ENCODE results near the gene GMDS. TPM values are rescaled to one million over a fixed set of nuclear protein-coding genes. Genes with fewer than 3 reads are reported as not detected.

The GMDS gene
- total RNA-seq, 1 donor from 2014 or later, result 7.2 TPM

DNA sequence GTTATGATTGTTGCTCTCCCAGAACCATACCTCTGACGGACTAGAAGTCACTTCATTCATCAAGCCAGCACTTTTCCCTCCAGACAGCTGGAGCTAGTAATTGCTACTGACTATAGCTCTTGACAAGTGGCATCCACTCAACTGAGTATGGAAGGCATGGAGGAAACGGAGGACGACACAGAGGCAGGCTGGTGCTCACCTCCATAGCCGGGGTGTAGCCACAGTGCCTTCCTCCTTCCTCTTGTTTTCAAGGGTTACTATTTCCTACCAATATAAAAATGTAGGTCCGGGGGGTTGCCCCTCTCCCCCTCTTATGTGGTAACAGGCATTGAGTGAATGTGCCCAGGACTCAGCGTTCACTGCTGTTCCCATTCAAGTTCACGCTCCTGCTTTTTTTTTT, 659.1 kb downstream of the GMDS start:
- H3K27ac ChIP-seq (replicated peaks), result no peak overlapping the region

DNA sequence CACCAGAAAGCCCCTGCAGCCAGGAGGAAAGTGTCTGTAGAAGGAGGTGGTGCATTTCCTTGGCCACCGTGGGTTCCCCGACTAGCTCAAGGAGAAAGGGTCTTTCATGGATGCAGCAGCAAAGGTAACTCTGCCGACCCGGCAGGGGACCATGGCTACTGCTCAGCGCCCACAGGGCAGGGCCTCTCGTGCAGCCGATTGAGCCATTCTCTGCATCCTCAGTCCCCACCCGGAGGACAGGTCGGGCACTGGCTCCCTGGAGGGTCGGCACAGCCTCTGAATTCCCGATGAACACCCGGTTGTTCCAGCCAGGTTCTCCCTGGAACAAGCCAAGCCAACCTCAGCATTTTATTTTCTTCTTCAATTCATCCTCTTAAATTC, 659.7 kb downstream of the GMDS start:
- H3K4me3 ChIP-seq, result no peak overlapping the region
- DNase-seq, result no peak
- no peaks in the 10 kb centered on the region for H3K36me3 ChIP-seq
- no peak overlapping the region for H3K27ac ChIP-seq (replicated peaks)
- H3K27me3 ChIP-seq (ENCODE audit: low read depth), result peaks cover 12% of the 10 kb centered on the region
- TF ChIP-seq, protein P1, sequence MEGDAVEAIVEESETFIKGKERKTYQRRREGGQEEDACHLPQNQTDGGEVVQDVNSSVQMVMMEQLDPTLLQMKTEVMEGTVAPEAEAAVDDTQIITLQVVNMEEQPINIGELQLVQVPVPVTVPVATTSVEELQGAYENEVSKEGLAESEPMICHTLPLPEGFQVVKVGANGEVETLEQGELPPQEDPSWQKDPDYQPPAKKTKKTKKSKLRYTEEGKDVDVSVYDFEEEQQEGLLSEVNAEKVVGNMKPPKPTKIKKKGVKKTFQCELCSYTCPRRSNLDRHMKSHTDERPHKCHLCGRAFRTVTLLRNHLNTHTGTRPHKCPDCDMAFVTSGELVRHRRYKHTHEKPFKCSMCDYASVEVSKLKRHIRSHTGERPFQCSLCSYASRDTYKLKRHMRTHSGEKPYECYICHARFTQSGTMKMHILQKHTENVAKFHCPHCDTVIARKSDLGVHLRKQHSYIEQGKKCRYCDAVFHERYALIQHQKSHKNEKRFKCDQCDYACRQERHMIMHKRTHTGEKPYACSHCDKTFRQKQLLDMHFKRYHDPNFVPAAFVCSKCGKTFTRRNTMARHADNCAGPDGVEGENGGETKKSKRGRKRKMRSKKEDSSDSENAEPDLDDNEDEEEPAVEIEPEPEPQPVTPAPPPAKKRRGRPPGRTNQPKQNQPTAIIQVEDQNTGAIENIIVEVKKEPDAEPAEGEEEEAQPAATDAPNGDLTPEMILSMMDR (IDR thresholded peaks at IDR 0.05; ENCODE audit: borderline replicate concordance), result no peak
- intact Hi-C loops (cut with micrococcal nuclease), result no loop called here
- no peaks in the 10 kb centered on the region for H3K9me3 ChIP-seq (replicated peaks)
- no peaks in the 10 kb centered on the region for H3K4me1 ChIP-seq

More for the DNA sequence above, 659.1 kb downstream of the GMDS start:
- no peak for DNase-seq
- TF ChIP-seq, protein P1 (IDR thresholded peaks at IDR 0.05; ENCODE audit: borderline replicate concordance), result no peak
- no peaks in the 10 kb centered on the region for H3K36me3 ChIP-seq
- no peaks in the 10 kb centered on the region for H3K4me1 ChIP-seq
- H3K27me3 ChIP-seq (ENCODE audit: low read depth), result peaks cover 12% of the 10 kb centered on the region
- H3K4me3 ChIP-seq, result no peak overlapping the region
- H3K9me3 ChIP-seq (replicated peaks), result no peaks in the 10 kb centered on the region
- intact Hi-C loops (cut with micrococcal nuclease), result no loop called here

DNA sequence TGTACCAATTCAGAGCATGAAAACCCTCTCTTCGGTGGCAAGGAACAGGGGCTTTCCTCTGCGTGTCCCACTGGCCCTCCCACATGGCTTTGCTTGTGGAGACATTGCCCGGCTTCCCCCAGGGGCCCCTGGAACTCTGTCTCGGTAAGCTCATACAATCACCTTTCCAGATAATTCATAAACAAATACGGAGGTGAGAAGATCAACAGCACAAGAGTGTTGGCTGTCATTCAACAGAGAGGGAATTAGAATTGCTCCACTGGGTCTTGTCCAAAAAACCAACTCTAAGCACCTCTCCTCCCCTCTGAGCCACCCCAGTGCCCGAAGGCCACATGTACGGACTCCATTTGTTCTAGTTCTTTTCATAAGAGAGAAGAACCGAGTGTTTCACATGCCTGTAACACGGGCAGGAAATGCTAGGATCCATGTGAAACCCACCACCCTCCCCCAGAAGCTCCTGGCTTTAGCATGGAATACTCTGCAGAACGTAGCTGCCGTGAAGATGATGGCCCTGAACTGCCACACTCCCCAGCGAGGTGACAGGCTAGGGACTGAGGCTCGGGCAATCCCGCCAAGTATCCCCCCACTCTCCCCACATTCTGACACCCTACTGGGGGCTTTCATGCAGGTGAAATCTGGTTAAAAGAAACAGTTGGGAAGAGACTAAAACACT, 660.3 kb downstream of the GMDS start:
- intact Hi-C loops (cut with micrococcal nuclease), result no loop called here
- H3K36me3 ChIP-seq, result no peaks in the 10 kb centered on the region

DNA sequence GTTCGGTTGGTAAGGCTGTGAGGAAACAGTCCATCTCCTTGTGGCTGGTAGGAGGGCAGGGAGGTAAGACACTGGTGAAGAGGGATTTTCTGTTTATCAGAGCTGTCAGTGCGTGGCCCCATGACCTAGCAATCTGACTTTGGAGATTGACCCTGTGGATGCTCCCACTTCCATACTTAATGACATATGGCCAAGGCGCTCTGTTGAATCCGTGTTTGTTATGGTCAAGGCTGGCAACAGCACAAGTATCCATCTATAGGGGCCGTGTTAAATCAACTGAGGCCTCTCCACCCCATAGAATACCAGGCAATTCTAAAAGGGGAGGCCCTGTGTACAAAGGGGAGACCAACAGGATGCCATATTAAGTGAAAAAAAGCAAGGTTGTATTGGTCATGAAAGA, 661.3 kb downstream of the GMDS start:
- intact Hi-C loops (cut with micrococcal nuclease), result no loop called here
- peaks cover 2% of the 10 kb centered on the region for H3K27me3 ChIP-seq (ENCODE audit: low read depth)
- no peaks in the 10 kb centered on the region for H3K36me3 ChIP-seq
- no peak overlapping the region for H3K27ac ChIP-seq (replicated peaks)
- no peaks in the 10 kb centered on the region for H3K4me1 ChIP-seq
- H3K9me3 ChIP-seq (replicated peaks), result no peaks in the 10 kb centered on the region
- no peak overlapping the region for H3K4me3 ChIP-seq
- TF ChIP-seq, protein P1 (IDR thresholded peaks at IDR 0.05; ENCODE audit: borderline replicate concordance), result no peak
- no peak for DNase-seq

More for the DNA sequence above, 660.3 kb downstream of the GMDS start:
- no peak for DNase-seq
- Histone ChIP-seq H3K27ac (replicated peaks) (no peak overlapping the region), H3K4me3 (no peak overlapping the region), H3K27me3 (ENCODE audit: low read depth) (peaks cover 12% of the 10 kb centered on the region), H3K4me1 (no peaks in the 10 kb centered on the region), H3K9me3 (replicated peaks) (no peaks in the 10 kb centered on the region)
- TF ChIP-seq, protein P1 (IDR thresholded peaks at IDR 0.05; ENCODE audit: borderline replicate concordance), result no peak

DNA sequence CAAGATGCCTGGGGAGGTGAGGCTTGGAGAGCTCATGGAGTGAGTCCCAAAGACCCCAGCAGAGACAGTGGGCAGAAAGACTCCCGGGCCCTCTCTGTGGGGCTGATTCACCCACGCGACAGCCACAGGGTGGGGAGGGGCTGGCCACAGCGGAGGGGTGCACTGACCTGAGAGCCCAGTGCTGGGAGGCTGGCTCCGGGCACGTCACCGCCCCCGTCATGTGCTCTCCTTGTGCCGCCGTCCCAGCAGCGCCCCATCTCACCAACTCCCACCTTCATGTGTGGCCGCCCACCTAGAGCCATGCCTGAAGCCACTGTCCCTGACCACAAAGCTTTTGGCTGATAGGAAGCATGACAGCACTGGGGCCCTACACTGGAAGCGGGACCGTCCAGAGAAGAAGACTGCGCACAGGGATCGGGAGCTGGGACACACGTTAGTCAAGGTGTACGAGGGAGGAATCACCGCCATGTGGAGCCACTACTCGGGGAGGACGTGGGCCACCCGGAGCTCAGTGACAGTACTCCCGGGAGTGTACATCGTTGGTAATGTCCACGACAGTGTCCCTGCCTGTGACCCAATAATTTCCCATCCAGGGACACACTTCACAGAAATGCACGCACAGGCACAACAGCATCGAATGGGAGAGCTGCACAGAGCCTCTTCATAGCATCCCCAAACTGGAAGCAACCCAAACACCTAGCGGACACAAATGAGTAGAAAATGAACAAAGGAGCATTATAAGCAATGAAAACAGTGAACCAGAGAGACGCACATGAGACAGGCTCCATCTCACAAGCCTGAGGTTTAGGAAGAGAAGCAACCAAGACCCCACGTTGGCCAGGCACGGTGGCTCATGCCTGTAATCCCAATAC, 664.0 kb downstream of the GMDS start:
- Histone ChIP-seq H3K27me3 (ENCODE audit: low read depth) (peaks cover 6% of the 10 kb centered on the region), H3K9me3 (replicated peaks) (no peaks in the 10 kb centered on the region), H3K4me3 (no peak overlapping the region), H3K27ac (replicated peaks) (no peak overlapping the region), H3K36me3 (no peaks in the 10 kb centered on the region), H3K4me1 (no peaks in the 10 kb centered on the region)
- TF ChIP-seq, protein P1 (IDR thresholded peaks at IDR 0.05; ENCODE audit: borderline replicate concordance), result no peak
- no peak for DNase-seq
- intact Hi-C loops (cut with micrococcal nuclease), result no loop called here

Measured in left ventricle myocardium inferior (tissue), 1 donor.